GF-D8 (cell line): ENCODE results near the gene PRAF2.
A peak's percentile ranks its signal among the peaks of the same experiment; 100 is the strongest.

Experiments used
- DNase-seq: peaks from one replicate; lab custom pipeline; 2025; lab: John Stamatoyannopoulos, UW

The PRAF2 gene

GRCh38 chrX:49072712-49073095 is 1.1 kb downstream of the PRAF2 start:
- no peak for DNase-seq

- DNase-seq: no peak
Observed at GRCh38 chrX:49071877-49072711, 1.7 kb downstream of the PRAF2 start.

- no peak for DNase-seq
Observed at GRCh38 chrX:49070988-49071387, 2.8 kb downstream of the PRAF2 start.

GRCh38 chrX:49069038-49069437 is 4.8 kb downstream of the PRAF2 start:
- DNase-seq: no peak

- DNase-seq: no peak
Observed at GRCh38 chrX:49067285-49068120, 6.3 kb downstream of the PRAF2 start.

- no peak for DNase-seq
Observed at GRCh38 chrX:49066690-49067089, 7.1 kb downstream of the PRAF2 start.

- no peak for DNase-seq
Observed at GRCh38 chrX:49066278-49066677, 7.5 kb downstream of the PRAF2 start.

GRCh38 chrX:49064735-49065134 is 9.1 kb downstream of the PRAF2 start:
- no peak for DNase-seq

- no peak for DNase-seq
Observed at GRCh38 chrX:49064303-49064702, 9.5 kb downstream of the PRAF2 start.

- DNase-seq: no peak
Observed at GRCh38 chrX:49063715-49064114, 10.1 kb downstream of the PRAF2 start.

- no peak for DNase-seq
Observed at GRCh38 chrX:49061916-49062315, 11.9 kb downstream of the PRAF2 start.

- DNase-seq: no peak
Observed at GRCh38 chrX:49061490-49061889, 12.3 kb downstream of the PRAF2 start.

- DNase-seq: no peak
Observed at GRCh38 chrX:49060914-49061313, 12.9 kb downstream of the PRAF2 start.

GRCh38 chrX:49059681-49060085 is 14.1 kb downstream of the PRAF2 start:
- DNase-seq: no peak

GRCh38 chrX:49059201-49059600 is 14.6 kb downstream of the PRAF2 start:
- no peak for DNase-seq

- no peak for DNase-seq
Observed at GRCh38 chrX:49058794-49059193, 15.0 kb downstream of the PRAF2 start, which contains the start of gene CCDC120. CCDC120 (plus strand) TSS chrX:49058999; CDS start chrX:49062042, 3,043 bp downstream.

GRCh38 chrX:49054073-49054762 is 19.6 kb downstream of the PRAF2 start:
- DNase-seq: no peak

GRCh38 chrX:49053223-49054072 is 20.4 kb downstream of the PRAF2 start:
- DNase-seq: no peak

GRCh38 chrX:49043987-49044281 is 29.9 kb downstream of the PRAF2 start:
- no peak for DNase-seq

- DNase-seq: peak; percentile 92
Observed at GRCh38 chrX:49043220-49043986, 30.4 kb downstream of the PRAF2 start, which contains the start of gene TFE3. TFE3 (minus strand) TSS chrX:49043357; CDS start chrX:49043226, 131 bp downstream.
